Measurements from ENCODE around the gene CHST15. TPM values are rescaled to one million over a fixed set of nuclear protein-coding genes. Genes with fewer than 3 reads are reported as not detected.

Gene CHST15
- total and polyA plus RNA-seq, 4 donors: 5.4 to 45.3 (median 36.7) TPM

- DNase-seq: no peak
Measured at GRCh38 chr10:124127965-124128810, 34.8 kb upstream of the CHST15 start.

GRCh38 chr10:124127563-124127962, 34.2 kb upstream of the CHST15 start:
- no peak overlapping the region for H3K9ac ChIP-seq (ENCODE audit: insufficient read depth in 1 of 2, low read length in 2 of 2)
- H3K36me3 ChIP-seq (ENCODE audit: control insufficient read depth in 4 of 4, insufficient read depth in 4 of 4, low read length in 4 of 4): no peaks in the 10 kb centered on the region
- ATAC-seq (ENCODE audit: insufficient read depth, low FRiP score) (no peak), DNase-seq (no peak)
- no peaks in the 10 kb centered on the region for H3K9me3 ChIP-seq (ENCODE audit: control insufficient read depth in 4 of 4, insufficient read depth in 3 of 4, low read length in 3 of 4)
- no peak for TF ChIP-seq CTCF (IDR thresholded peaks at IDR 0.05; ENCODE audit: control extremely low read depth, extremely low read depth)
- no peak overlapping the region for H3K4me3 ChIP-seq
- peaks cover 0 to 2% (median 0%) of the 10 kb centered on the region in 5 donors for H3K4me1 ChIP-seq (ENCODE audit: control insufficient read depth in 5 of 5, insufficient read depth in 5 of 5, low read length in 5 of 5)
- no peaks in the 10 kb centered on the region for H3K27me3 ChIP-seq (ENCODE audit: control insufficient read depth in 3 of 3, insufficient read depth in 3 of 3, low read length in 2 of 3)
- WGBS, 2 donors: 86 to 93% methylated on average over 9 of the region's 9 CpGs
- no peak overlapping the region for H3K27ac ChIP-seq (ENCODE audit: low read depth in 1 of 2, low read length in 1 of 2)

More at GRCh38 chr10:124127965-124128810, 34.8 kb upstream of the CHST15 start:
- no peak overlapping the region for H3K9ac ChIP-seq (ENCODE audit: insufficient read depth in 1 of 2, low read length in 2 of 2)
- no peak overlapping the region for H3K27ac ChIP-seq (ENCODE audit: low read depth in 1 of 2, low read length in 1 of 2)
- ATAC-seq (ENCODE audit: insufficient read depth, low FRiP score): no peak
- H3K9me3 ChIP-seq (ENCODE audit: control insufficient read depth in 4 of 4, insufficient read depth in 3 of 4, low read length in 3 of 4): no peaks in the 10 kb centered on the region
- peaks cover 0 to 2% (median 0%) of the 10 kb centered on the region in 5 donors for H3K4me1 ChIP-seq (ENCODE audit: control insufficient read depth in 5 of 5, insufficient read depth in 5 of 5, low read length in 5 of 5)
- TF ChIP-seq CTCF (IDR thresholded peaks at IDR 0.05; ENCODE audit: control extremely low read depth, extremely low read depth): no peak
- no peaks in the 10 kb centered on the region for H3K27me3 ChIP-seq (ENCODE audit: control insufficient read depth in 3 of 3, insufficient read depth in 3 of 3, low read length in 2 of 3)
- 87 to 93% methylated on average over 12 to 14 of the region's 14 CpGs for WGBS, 2 donors
- no peak overlapping the region for H3K4me3 ChIP-seq
- no peaks in the 10 kb centered on the region for H3K36me3 ChIP-seq (ENCODE audit: control insufficient read depth in 4 of 4, insufficient read depth in 4 of 4, low read length in 4 of 4)

- ATAC-seq (ENCODE audit: insufficient read depth, low FRiP score) (no peak), DNase-seq (no peak)
Measured at GRCh38 chr10:124126983-124127385, 33.6 kb upstream of the CHST15 start.

More at GRCh38 chr10:124126983-124127385, 33.6 kb upstream of the CHST15 start:
- H3K9me3 ChIP-seq (ENCODE audit: control insufficient read depth in 4 of 4, insufficient read depth in 3 of 4, low read length in 3 of 4): no peaks in the 10 kb centered on the region
- peaks cover 0 to 2% (median 0%) of the 10 kb centered on the region in 5 donors for H3K4me1 ChIP-seq (ENCODE audit: control insufficient read depth in 5 of 5, insufficient read depth in 5 of 5, low read length in 5 of 5)
- H3K9ac ChIP-seq (ENCODE audit: insufficient read depth in 1 of 2, low read length in 2 of 2): no peak overlapping the region
- no peaks in the 10 kb centered on the region for H3K27me3 ChIP-seq (ENCODE audit: control insufficient read depth in 3 of 3, insufficient read depth in 3 of 3, low read length in 2 of 3)
- WGBS, 2 donors: 90 to 93% methylated on average over 9 of the region's 9 CpGs
- no peaks in the 10 kb centered on the region for H3K36me3 ChIP-seq (ENCODE audit: control insufficient read depth in 4 of 4, insufficient read depth in 4 of 4, low read length in 4 of 4)
- H3K27ac ChIP-seq (ENCODE audit: low read depth in 1 of 2, low read length in 1 of 2): no peak overlapping the region
- H3K4me3 ChIP-seq: no peak overlapping the region
- TF ChIP-seq CTCF (IDR thresholded peaks at IDR 0.05; ENCODE audit: control extremely low read depth, extremely low read depth): no peak
